K562 (cell line): ENCODE measurements around the gene PPDPF. TPM values are rescaled to one million over a fixed set of nuclear protein-coding genes. Genes with fewer than 3 reads are reported as not detected.

Experiments
- CBFB ChIP-seq: sonication (generic); formaldehyde crosslinking; IDR thresholded peaks from 2 replicates; pipeline ENCODE4 v1.4.0; 2020; ENCODE audit warnings: mild to moderate bottlenecking, missing genetic modification reagents
- CBX2 ChIP-seq: fragments of 200-600 bp; sonication (generic); IDR thresholded peaks from one replicate; pipeline ENCODE4 v1.6.1; 2012; ENCODE audit warnings: mild to moderate bottlenecking, low read length, inconsistent platforms; ENCODE audit not compliant: insufficient read depth, poor library complexity, severe bottlenecking
- CTBP1 ChIP-seq: fragments of 450-650 bp; IDR thresholded peaks from 2 replicates; pipeline ENCODE4 v1.6.1; 2016; ENCODE audit warnings: borderline replicate concordance
- FOXP1 ChIP-seq: sonication (generic); formaldehyde crosslinking; IDR thresholded peaks from 2 replicates; pipeline ENCODE4 v1.8.0; 2022; ENCODE audit warnings: mild to moderate bottlenecking, missing genetic modification reagents
- MAZ ChIP-seq, 2 experiments: fragments of 450-650 bp in 1 of 2; sonication (generic) in 1 of 2; formaldehyde crosslinking; IDR thresholded peaks in 1 of 2; conservative IDR thresholded peaks in 1 of 2; 2 replicates each; pipeline versions ENCODE4 v1.4.0 to v1.5.0; 2020; ENCODE audit warnings: mild to moderate bottlenecking in 1 of 2, missing genetic modification reagents in 1 of 2
- MEIS2 ChIP-seq: fragments of 450-650 bp; IDR thresholded peaks from 2 replicates; pipeline ENCODE4 v1.6.1; 2014; ENCODE audit warnings: mild to moderate bottlenecking; ENCODE audit not compliant: partially characterized antibody
- MNT ChIP-seq, 2 experiments: fragments of 450-650 bp; conservative IDR thresholded peaks; 2 replicates each; pipeline ENCODE4 v1.6.1; 2017; ENCODE audit warnings: mild to moderate bottlenecking in 2 of 2, moderate library complexity in 2 of 2
- MYC ChIP-seq, 2 experiments: fragments of 250-450 bp in 1 of 2; sonication (Bioruptor Pico) in 1 of 2; IDR thresholded peaks; 2 replicates each; pipeline versions ENCODE4 v1.5.1 to v1.6.1; 2012 to 2021; ENCODE audit warnings: low read depth in 2 of 2, borderline replicate concordance in 1 of 2, improper control_type of control experiment in 1 of 2, low read length in 1 of 2, mild to moderate bottlenecking in 1 of 2, moderate library complexity in 1 of 2
- MYNN ChIP-seq, 2 experiments: sonication (generic); formaldehyde crosslinking in 1 of 2; IDR thresholded peaks; 2 replicates each; pipeline versions ENCODE4 v1.5.0 to v1.6.1; 2016 to 2020; ENCODE audit warnings: antibody characterized with exemption in 1 of 2, missing genetic modification reagents in 1 of 2
- PHF20 ChIP-seq: fragments of 450-650 bp; IDR thresholded peaks from 2 replicates; pipeline ENCODE4 v1.6.1; 2018; ENCODE audit not compliant: partially characterized antibody
- PRPF4 ChIP-seq: fragments of 200-400 bp; formaldehyde crosslinking; IDR thresholded peaks from one replicate; pipeline ENCODE4 v1.6.1; 2017; ENCODE audit warnings: low read length, low read depth, mild to moderate bottlenecking; ENCODE audit not compliant: insufficient read depth, poor library complexity, severe bottlenecking
- TAF7 ChIP-seq: fragments of 450-650 bp; IDR thresholded peaks from 2 replicates; pipeline ENCODE4 v1.6.1; 2016; ENCODE audit warnings: missing genetic modification characterization, missing compliant biosample characterization
- TSC22D4 ChIP-seq: fragments of 450-650 bp; IDR thresholded peaks from 2 replicates; pipeline ENCODE4 v1.6.1; 2016; ENCODE audit warnings: missing genetic modification characterization, missing biosample characterization, control low read depth
- XRCC5 ChIP-seq: fragments of 200-400 bp; formaldehyde crosslinking; IDR thresholded peaks from 2 replicates; pipeline ENCODE4 v1.6.1; 2017; ENCODE audit warnings: low read depth, mild to moderate bottlenecking, low read length
- ZFP36 ChIP-seq: fragments of 150-350 bp; IDR thresholded peaks from 2 replicates; pipeline ENCODE4 v1.6.1; 2018; ENCODE audit warnings: low read length, low read depth; ENCODE audit not compliant: partially characterized antibody
- ZNF12 ChIP-seq: sonication (generic); formaldehyde crosslinking; IDR thresholded peaks from 2 replicates; pipeline ENCODE4 v1.4.0; 2020; ENCODE audit warnings: mild to moderate bottlenecking, missing genetic modification reagents
- ZNF644 ChIP-seq: fragments of 200-800 bp; sonication (Bioruptor generic); IDR thresholded peaks from 2 replicates; pipeline ENCODE4 v1.6.1; 2016; ENCODE audit warnings: low read depth, missing genetic modification characterization, missing compliant biosample characterization
- ZNF740 ChIP-seq, 3 experiments: fragments of 200-800 bp in 1 of 3; sonication (Bioruptor generic) in 1 of 3; sonication (generic) in 1 of 3; formaldehyde crosslinking in 1 of 3; IDR thresholded peaks; 2 replicates each; pipeline versions ENCODE4 v1.6.1 to v1.8.0; 2016 to 2022; ENCODE audit warnings: mild to moderate bottlenecking in 2 of 3, missing compliant biosample characterization in 2 of 3, missing genetic modification characterization in 2 of 3, missing genetic modification reagents in 1 of 3
- ZNF76 ChIP-seq: fragments of 250-450 bp; sonication (Bioruptor Pico); IDR thresholded peaks from 2 replicates; pipeline ENCODE4 v1.4.0; 2020; ENCODE audit warnings: mild to moderate bottlenecking, moderate library complexity, borderline replicate concordance
- polyA plus RNA-seq, 8 experiments: library from polyadenylated mRNA; depleted of rRNA in 4 of 8; stranded (reverse) in 5 of 8; unstranded in 3 of 8; fragments of >200 nt; fragmentation: Nextera tagmentation in 2 of 8; fragmentation: Illumina TruSeq in 1 of 8; extraction: Ambion mirVana in 2 of 8; extraction: Trizol in 1 of 8; gene quantifications; 2 replicates each; pipeline versions ENCODE4 v1.2.1 to v1.2.3, GENCODE V29; 2011 to 2014; ENCODE audit warnings: inconsistent platforms in 1 of 8, missing spikeins in 1 of 8
- total RNA-seq, 7 experiments: library from RNA; depleted of rRNA in 6 of 7; stranded (reverse); fragments of >200 nt in 6 of 7; fragmentation: Illumina TruSeq in 2 of 7; extraction: Trizol in 2 of 7; gene quantifications; 2 replicates each; pipeline versions ENCODE4 v1.2.1 to v1.2.3, GENCODE V29; 2011 to 2021; ENCODE audit warnings: low replicate concordance in 1 of 7
- TF ChIP-seq, protein P1 (sequence below): fragments of 450-650 bp; formaldehyde crosslinking; IDR thresholded peaks from 2 replicates; pipeline ENCODE4 v1.4.0; 2020; ENCODE audit warnings: mild to moderate bottlenecking, moderate library complexity

PPDPF gene
- total and polyA plus RNA-seq, 9 of the 15 experiments (the other 6 are each of a cell fraction or from before 2014, with no cell fraction given) = 0.77 to 233 (median 10.5) TPM

- TF ChIP-seq MYC (IDR thresholded peaks at IDR 0.05; ENCODE audit: low read depth, low read length) = peak; percentile 23; the same call in 1 of the 2 replicates
- no peak for TF ChIP-seq MYC (CRISPR knock-in tag; IDR thresholded peaks at IDR 0.05; ENCODE audit: borderline replicate concordance, low read depth)
- peak; percentile 97 to 99 for TF ChIP-seq MAZ (CRISPR knock-in tag; conservative IDR thresholded peaks at IDR 0.05 in 1 of 2, IDR thresholded peaks at IDR 0.05 in 1 of 2)
- TF ChIP-seq MNT (conservative IDR thresholded peaks at IDR 0.05) = 0 out of 4 replicates have a peak, but pooled peaks of 1 of the 2 experiments have one; percentile 27
- TF ChIP-seq MEIS2 = no peak
- TF ChIP-seq XRCC5 = 0 out of 2 replicates have a peak, but pooled peaks have one; percentile 43
- TF ChIP-seq PHF20 = no peak
- TF ChIP-seq CBFB = peak; percentile 35; the same call in 1 of the 2 replicates
- TF ChIP-seq TSC22D4 (tag) = no peak
- no peak for TF ChIP-seq ZNF644 (tag)
- peak; percentile 53; the same call in 1 of the 2 replicates for TF ChIP-seq ZNF740 (CRISPR knock-in tag; IDR thresholded peaks at IDR 0.05)
- no peak for TF ChIP-seq ZNF740 (tag; IDR thresholded peaks at IDR 0.05)
- TF ChIP-seq TAF7 (tag) = no peak
- peak; percentile 86 for TF ChIP-seq ZFP36
- TF ChIP-seq ZNF76 (CRISPR knock-in tag) = 0 out of 2 replicates have a peak, but pooled peaks have one; percentile 8
- no peak for TF ChIP-seq CBX2
- TF ChIP-seq CTBP1 = peak; percentile 63; the same call in 1 of the 2 replicates
- peak; percentile 62; the same call in 1 of the 2 replicates for TF ChIP-seq MYNN (IDR thresholded peaks at IDR 0.05)
- TF ChIP-seq MYNN (CRISPR knock-in tag; IDR thresholded peaks at IDR 0.05) = no peak
- no peak for TF ChIP-seq PRPF4
- TF ChIP-seq, protein P1, sequence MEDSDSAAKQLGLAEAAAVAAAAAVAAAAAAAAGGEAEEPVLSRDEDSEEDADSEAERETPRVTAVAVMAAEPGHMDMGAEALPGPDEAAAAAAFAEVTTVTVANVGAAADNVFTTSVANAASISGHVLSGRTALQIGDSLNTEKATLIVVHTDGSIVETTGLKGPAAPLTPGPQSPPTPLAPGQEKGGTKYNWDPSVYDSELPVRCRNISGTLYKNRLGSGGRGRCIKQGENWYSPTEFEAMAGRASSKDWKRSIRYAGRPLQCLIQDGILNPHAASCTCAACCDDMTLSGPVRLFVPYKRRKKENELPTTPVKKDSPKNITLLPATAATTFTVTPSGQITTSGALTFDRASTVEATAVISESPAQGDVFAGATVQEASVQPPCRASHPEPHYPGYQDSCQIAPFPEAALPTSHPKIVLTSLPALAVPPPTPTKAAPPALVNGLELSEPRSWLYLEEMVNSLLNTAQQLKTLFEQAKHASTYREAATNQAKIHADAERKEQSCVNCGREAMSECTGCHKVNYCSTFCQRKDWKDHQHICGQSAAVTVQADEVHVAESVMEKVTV (CRISPR knock-in tag) = peak; percentile 87
- no peak for TF ChIP-seq ZNF12 (CRISPR knock-in tag)
- TF ChIP-seq FOXP1 = 0 out of 2 replicates have a peak, but pooled peaks have one; percentile 40
These were observed 17.1 kb downstream of the PPDPF start (continued) for GRCh38 chr20:63537525-63538203.
